Measurements from ENCODE around the gene MORN2. TPM values are rescaled to one million over a fixed set of nuclear protein-coding genes. Genes with fewer than 3 reads are reported as not detected.

MORN2 gene
- total and polyA plus RNA-seq, 9 of the 15 experiments (the other 6 are each of a cell fraction or from before 2014, with no cell fraction given), result 10.4 to 39.5 (median 20.8) TPM

GRCh38 chr2:38835015-38835601 is 40.7 kb upstream of the MORN2 start (continued):
- TF ChIP-seq ATF2 (CRISPR knock-in tag; IDR thresholded peaks at IDR 0.05) (no peak), ATF6 (CRISPR knock-in tag; IDR thresholded peaks at IDR 0.05) (no peak), ZBTB40 (IDR thresholded peaks at IDR 0.05) (no peak), ZBTB40 (CRISPR knock-in tag; IDR thresholded peaks at IDR 0.05) (no peak)

Data from K562 (cell line).